Fibroblast of skin of back (primary cell): Measurements from ENCODE around the gene DGKD.

ENCODE experiments used
- DNase-seq: peaks from one replicate; pipeline ENCODE4 v3.0.0-alpha.2; 2013

DGKD gene

DNA sequence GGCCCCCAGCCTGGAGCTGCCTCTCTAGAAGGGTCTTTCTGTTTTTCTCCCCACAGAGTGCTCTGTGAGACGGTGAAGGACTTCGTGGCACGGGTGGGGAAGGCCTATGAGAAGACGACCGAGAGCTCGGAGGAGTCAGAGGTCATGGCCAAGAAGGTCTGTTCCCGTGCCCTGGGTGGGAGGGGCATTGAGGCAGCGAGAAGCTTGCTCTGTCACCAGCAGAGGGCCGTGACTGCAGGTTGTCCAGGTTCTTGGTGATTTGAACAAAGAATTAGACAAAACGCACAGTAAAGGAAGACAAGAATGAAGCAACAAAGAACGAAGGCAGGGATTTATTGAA lies 93.9 kb downstream of the DGKD start:
- no peak for DNase-seq

DNA sequence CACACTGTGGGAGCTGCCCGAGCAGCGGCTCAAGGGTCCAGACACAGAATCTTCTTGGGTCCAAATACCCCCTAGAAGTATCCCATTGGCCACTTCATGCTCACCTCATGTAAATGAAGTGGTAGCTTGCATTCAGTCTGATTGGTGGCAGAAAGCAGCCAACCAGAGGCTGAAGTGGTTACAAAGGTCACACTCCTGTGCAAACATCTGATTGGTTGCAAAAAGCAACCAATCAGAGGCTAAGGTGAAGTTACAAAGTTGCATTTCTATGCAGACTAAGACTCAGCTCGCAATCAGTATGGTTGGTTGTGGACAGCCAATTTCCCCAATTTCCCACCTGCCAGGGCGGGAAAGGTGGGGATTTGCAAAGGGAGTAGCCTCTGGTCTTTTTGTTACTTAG lies 94.3 kb downstream of the DGKD start:
- DNase-seq: no peak

DNA sequence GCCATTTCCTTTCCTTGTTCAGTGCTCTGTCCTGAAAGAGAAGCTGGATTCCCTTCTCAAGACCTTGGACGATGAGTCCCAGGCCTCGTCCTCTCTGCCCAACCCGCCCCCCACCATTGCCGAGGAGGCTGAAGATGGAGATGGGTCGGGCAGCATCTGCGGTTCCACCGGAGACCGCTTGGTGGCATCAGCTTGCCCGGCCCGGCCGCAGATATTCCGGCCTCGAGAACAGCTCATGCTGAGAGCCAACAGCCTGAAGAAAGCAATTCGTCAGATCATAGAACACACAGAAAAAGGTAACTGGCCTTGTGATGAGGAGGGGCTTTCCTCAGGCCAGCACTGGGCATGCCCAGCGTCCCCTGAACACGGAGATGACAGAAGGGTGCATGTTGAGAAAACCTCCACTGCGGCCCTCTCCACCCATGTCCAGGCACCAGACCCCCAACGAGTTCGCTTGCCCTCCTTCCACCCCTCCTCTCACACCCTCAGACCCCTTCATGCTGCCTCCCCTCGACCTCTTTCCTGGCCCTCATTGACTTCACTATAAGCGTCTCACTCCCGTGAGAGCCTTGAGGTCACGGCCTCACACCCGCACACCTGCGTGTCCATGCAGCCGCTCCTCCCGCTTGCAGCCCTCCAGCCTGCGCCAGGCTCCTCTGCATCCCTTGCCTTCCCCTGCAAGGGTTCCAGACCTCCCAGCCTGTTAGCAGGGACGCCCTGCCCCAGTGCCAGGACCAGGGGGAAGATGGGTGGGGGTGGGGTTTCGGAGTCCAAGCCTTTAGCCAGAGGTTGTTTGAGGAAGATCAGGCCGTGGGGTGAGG lies 95.0 kb downstream of the DGKD start:
- DNase-seq: peak; percentile 55

GRCh38 chr2:233449921-233450863 lies 95.9 kb downstream of the DGKD start:
- DNase-seq: no peak

DNA sequence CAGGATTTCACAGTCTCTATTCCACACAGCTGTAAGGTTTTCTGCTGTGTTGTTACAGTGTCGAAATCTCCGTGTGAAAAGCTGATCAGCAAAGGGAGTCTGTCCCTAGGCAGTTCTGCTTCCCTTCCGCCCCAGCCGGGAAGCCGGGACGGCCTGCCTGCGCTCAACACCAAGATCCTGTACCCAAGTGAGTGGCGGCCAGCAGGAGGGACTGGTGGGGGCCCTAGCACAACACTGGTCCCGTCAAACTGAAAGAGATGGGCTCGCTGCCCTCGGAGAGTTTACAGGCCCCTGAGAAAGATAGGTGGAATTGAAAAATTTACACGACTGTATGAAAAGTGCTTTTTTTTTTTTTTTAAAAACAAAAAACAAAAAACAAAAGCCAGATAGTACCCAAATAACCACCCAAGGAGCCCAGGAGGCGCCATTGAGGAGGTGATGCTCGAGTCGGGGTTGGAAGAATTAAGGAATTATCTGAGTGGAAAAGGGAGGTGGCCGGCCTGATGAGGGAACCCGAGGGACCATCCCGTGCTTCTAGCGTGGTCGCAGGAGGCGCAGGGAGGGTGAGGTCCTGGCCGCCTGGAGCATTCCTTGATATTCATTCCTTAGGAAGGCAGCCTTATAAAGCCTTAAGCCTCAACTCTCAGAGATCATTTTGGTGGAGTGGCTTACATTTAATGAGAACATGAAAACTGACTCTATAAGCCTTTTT lies 96.7 kb downstream of the DGKD start:
- no peak for DNase-seq

DNA sequence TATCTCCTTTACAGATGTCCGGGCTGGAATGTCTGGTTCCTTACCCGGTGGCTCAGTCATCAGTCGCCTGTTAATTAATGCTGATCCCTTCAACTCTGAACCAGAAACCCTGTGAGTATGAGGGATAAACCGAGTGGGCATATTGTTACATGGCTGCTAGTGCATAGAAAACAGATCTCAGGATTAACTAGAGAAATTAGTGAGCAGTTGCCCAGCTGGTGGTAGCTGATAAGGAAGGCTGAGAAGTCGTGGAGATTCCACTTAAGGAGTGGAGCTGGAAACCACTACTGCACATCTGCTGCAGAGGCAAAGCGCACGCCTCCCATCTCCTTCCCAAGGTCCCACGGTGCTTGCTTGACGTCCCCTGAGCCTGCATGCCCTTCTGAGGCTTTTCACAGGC lies 97.7 kb downstream of the DGKD start:
- DNase-seq: no peak

DNA sequence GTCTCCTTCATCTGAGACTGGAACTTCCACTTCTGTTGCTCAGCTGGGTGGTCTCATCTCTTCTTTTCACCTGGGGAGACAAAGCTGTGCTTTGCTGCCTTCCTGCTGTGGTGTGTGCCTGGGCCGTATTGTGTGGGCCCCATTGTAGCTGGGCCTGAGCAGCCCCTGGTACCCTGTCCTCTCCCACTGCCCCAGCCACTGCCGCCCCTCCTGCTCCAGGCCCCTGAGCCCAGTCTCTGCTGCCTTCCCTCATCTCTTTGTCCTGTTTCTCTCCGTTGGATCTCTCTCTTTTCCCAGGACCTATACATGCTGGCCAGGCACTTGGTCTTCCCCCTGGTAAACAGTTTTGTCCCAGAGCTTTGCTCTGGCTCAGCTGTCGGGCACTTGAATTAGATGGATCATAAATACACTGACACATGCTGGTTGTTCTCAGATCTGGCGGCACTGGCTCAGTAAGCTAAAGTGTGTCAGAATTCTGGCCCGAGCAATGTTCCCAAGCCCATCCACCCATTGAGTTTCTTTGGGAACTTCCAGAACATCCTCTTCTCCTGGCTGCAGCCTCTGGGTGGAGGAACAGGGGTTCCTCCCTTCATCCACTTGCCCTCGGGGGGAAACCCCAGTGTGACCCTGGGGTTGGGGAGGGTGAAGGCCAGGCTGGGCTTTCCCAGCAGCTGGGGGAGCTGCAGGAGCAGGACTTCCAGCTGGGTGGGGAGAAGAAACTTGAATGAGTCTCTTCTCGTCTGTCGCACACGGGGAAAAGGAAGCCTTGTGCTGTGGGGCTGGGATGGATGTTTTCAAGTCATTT lies 99.0 kb downstream of the DGKD start:
- no peak for DNase-seq

GRCh38 chr2:233453916-233454315 lies 99.6 kb downstream of the DGKD start:
- DNase-seq: no peak

GRCh38 chr2:233455006-233455405 lies 100.7 kb downstream of the DGKD start:
- no peak for DNase-seq

GRCh38 chr2:233455491-233455890 lies 101.2 kb downstream of the DGKD start:
- DNase-seq: no peak

DNA sequence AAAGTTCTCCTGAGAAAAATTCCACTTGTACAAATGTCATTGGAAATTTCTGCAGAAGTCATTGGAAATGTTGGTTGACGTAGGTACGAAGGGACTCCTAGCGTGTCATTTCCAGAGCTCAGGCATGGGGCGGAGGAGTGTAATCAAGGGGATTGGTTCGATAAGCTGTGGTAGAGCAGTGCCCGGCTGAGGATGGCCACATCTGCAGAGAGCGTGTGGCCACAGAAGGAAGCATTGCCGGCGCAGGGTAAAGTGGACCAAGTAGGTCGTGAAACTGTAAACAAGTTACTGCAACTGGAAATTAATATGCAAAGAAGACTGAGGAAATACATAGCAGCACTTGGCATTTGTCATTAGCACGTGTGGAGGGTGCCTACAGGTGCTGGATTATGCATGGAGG lies 101.8 kb downstream of the DGKD start:
- no peak for DNase-seq

GRCh38 chr2:233456934-233457333 lies 102.6 kb downstream of the DGKD start:
- no peak for DNase-seq

- DNase-seq: no peak
These were observed 103.1 kb downstream of the DGKD start for GRCh38 chr2:233457356-233457755.

- no peak for DNase-seq
These were observed 103.8 kb downstream of the DGKD start for GRCh38 chr2:233458031-233458610.

- no peak for DNase-seq
These were observed 104.5 kb downstream of the DGKD start for GRCh38 chr2:233458826-233459225.

DNA sequence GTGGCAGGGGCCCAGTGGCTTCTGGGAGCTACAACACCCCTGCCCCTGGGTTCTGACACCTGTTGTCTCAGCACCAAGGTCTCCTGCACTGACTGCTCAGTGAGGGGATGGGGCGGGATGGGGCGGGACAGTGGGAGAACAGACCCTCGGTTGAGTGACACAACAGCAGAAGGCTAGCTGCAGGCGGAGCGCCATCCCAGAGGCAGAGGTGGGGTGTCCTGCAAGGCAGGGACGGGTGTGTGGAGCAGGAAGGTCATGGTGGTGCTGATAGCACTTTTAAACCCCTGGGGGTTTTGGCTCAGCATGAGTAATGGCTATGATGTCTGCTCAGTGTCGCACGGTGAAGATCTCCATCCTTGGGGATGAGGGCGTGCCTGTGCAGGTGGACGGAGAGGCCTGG lies 105.1 kb downstream of the DGKD start:
- DNase-seq: no peak

DNA sequence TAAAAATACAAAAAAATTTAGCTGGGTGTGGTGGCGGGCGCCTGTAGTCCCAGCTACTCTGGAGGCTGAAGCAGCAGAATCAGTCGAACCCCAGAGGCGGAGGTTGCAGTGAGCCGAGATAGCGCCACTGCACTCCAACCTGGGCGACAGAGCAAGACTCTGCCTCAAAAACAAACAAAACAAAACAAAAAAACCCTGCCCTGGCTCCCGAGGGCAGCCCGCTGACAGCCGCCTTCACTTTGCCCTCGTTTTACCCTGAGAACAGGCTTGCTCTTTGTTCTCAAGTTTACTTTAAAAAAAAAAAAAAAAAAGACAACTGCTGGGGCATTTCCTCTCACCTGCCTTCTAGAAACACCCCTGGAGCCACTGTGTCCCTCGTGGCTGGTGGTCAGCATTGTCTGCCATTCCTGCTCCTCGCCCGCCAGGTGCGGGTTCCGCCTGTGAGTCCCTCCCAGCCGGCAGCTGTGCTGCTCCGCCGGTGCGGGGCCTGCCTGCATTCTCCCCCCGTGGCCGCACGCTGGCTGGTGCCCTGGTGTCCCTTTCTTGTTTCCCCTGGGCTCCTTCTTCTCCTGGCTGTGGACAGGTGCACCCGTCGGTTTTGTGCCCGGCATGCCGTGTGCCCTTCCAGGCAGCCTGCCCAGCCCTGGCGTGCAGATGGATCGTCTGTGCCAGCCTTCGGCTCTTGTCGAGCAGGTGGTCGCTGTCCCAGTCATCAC lies 106.6 kb downstream of the DGKD start:
- no peak for DNase-seq

DNA sequence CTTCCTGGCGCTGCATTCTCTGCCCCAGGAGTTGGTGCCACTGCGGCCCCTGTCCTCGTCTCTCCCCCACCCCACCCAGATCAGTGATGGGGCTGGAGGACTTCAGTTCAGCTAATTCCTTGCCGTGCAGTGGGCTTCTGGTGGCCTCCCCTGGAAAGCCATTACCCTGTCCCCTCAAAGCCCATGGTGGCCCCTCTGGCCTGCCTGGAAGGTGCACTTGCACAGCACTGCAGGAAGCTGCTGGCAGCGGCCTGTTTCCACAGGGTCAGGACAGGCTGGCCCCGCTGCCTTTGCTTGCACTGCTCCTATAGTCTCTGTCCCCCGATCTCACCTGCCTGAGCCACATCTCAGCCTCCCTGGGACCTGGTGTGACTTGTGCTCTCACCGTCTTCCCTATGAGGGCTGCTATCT lies 107.2 kb downstream of the DGKD start:
- no peak for DNase-seq

- DNase-seq: no peak
These were observed 108.0 kb downstream of the DGKD start for GRCh38 chr2:233462202-233462785.

GRCh38 chr2:233462826-233463470 lies 108.7 kb downstream of the DGKD start:
- DNase-seq: no peak
